HepG2 (cell line): ENCODE measurements around the gene PPP1R13L. TPM values are rescaled to one million over a fixed set of nuclear protein-coding genes. Genes with fewer than 3 reads are reported as not detected.
A peak's percentile ranks its signal among the peaks of the same experiment; 100 is the strongest.

Experiments
- AKAP8 ChIP-seq: sonication (generic); formaldehyde crosslinking; IDR thresholded peaks from 2 replicates; pipeline ENCODE4 v1.5.1; 2020; ENCODE audit warnings: mild to moderate bottlenecking, missing genetic modification reagents
- CREB1 ChIP-seq, 2 experiments: fragments of 450-650 bp in 1 of 2; IDR thresholded peaks; 2 replicates each; pipeline ENCODE4 v1.6.1; 2016 to 2017; ENCODE audit warnings: control low read depth in 1 of 2, mild to moderate bottlenecking in 1 of 2, missing compliant biosample characterization in 1 of 2, missing genetic modification characterization in 1 of 2
- EEA1 ChIP-seq: sonication (generic); formaldehyde crosslinking; IDR thresholded peaks from 2 replicates; pipeline ENCODE4 v1.5.1; 2020; ENCODE audit warnings: mild to moderate bottlenecking, missing genetic modification reagents, borderline replicate concordance
- ELF3 ChIP-seq: IDR thresholded peaks from 2 replicates; pipeline ENCODE4 v1.6.1; 2016; ENCODE audit warnings: missing genetic modification reagents, missing compliant biosample characterization
- FOXC1 ChIP-seq: sonication (generic); formaldehyde crosslinking; IDR thresholded peaks from 2 replicates; pipeline ENCODE4 v1.8.0; 2022; ENCODE audit warnings: mild to moderate bottlenecking, missing genetic modification reagents, borderline replicate concordance
- HDAC6 ChIP-seq: fragments of 200-600 bp; sonication (generic); IDR thresholded peaks from 2 replicates; pipeline ENCODE4 v1.7.0; 2017; ENCODE audit warnings: mild to moderate bottlenecking, antibody characterized with exemption, low read length, low read depth
- HOXA5 ChIP-seq: sonication (generic); formaldehyde crosslinking; IDR thresholded peaks from 2 replicates; pipeline ENCODE4 v1.4.0; 2020; ENCODE audit warnings: missing genetic modification reagents
- JARID2 ChIP-seq: sonication (generic); formaldehyde crosslinking; IDR thresholded peaks from 2 replicates; pipeline ENCODE4 v1.8.1; 2023; ENCODE audit warnings: missing genetic modification reagents, inconsistent platforms; ENCODE audit not compliant: insufficient replicate concordance
- KDM2A ChIP-seq: sonication (generic); formaldehyde crosslinking; IDR thresholded peaks from 2 replicates; pipeline ENCODE4 v1.4.0; 2020; ENCODE audit warnings: low read depth, missing genetic modification reagents, borderline replicate concordance
- MATR3 ChIP-seq: sonication (generic); formaldehyde crosslinking; IDR thresholded peaks from 2 replicates; pipeline ENCODE4 v1.4.0; 2020; ENCODE audit warnings: missing genetic modification reagents
- MIER3 ChIP-seq: IDR thresholded peaks from 2 replicates; pipeline ENCODE4 v1.6.1; 2016; ENCODE audit warnings: missing compliant biosample characterization, borderline replicate concordance
- NCOR1 ChIP-seq: fragments of 200-600 bp; sonication (generic); IDR thresholded peaks from 2 replicates; pipeline ENCODE4 v1.7.0; 2017; ENCODE audit warnings: antibody characterized with exemption, low read length, borderline replicate concordance
- RCOR2 ChIP-seq: IDR thresholded peaks from 2 replicates; pipeline ENCODE4 v1.6.1; 2016; ENCODE audit warnings: missing biosample characterization, missing genetic modification reagents
- SNAI1 ChIP-seq: sonication (generic); formaldehyde crosslinking; IDR thresholded peaks from 2 replicates; pipeline ENCODE4 v1.5.0; 2020; ENCODE audit warnings: mild to moderate bottlenecking, missing genetic modification reagents, borderline replicate concordance
- ZBTB7B ChIP-seq: sonication (generic); formaldehyde crosslinking; IDR thresholded peaks from 2 replicates; pipeline ENCODE4 v1.4.0; 2020; ENCODE audit warnings: missing genetic modification reagents
- ZFP82 ChIP-seq: sonication (generic); formaldehyde crosslinking; IDR thresholded peaks from 2 replicates; pipeline ENCODE4 v1.5.1; 2020; ENCODE audit warnings: mild to moderate bottlenecking, missing genetic modification reagents, borderline replicate concordance
- ZNF263 ChIP-seq: sonication (generic); formaldehyde crosslinking; IDR thresholded peaks from 2 replicates; pipeline ENCODE4 v1.4.0; 2020; ENCODE audit warnings: missing genetic modification reagents
- ZNF468 ChIP-seq: sonication (generic); formaldehyde crosslinking; IDR thresholded peaks from 2 replicates; pipeline ENCODE4 v1.8.0; 2022; ENCODE audit warnings: mild to moderate bottlenecking, moderate library complexity, missing genetic modification reagents
- ZNF772 ChIP-seq: sonication (generic); formaldehyde crosslinking; IDR thresholded peaks from 2 replicates; pipeline ENCODE4 v1.5.0; 2020; ENCODE audit warnings: mild to moderate bottlenecking, missing genetic modification reagents
- ZNF883 ChIP-seq: sonication (generic); formaldehyde crosslinking; IDR thresholded peaks from 2 replicates; pipeline ENCODE4 v1.5.1; 2020; ENCODE audit warnings: mild to moderate bottlenecking, missing genetic modification reagents; ENCODE audit errors: not compliant biosample characterization
- polyA plus RNA-seq, 8 experiments: library from polyadenylated mRNA; depleted of rRNA in 3 of 8; stranded (reverse) in 7 of 8; unstranded in 1 of 8; fragments of >200 nt; fragmentation: Illumina TruSeq in 4 of 8; extraction: Trizol in 4 of 8; gene quantifications; 2 replicates each; pipeline versions ENCODE4 v1.2.1 to v1.2.3, GENCODE V29; 2011 to 2016; ENCODE audit warnings: low read depth in 4 of 8, missing spikeins in 1 of 8, mixed read lengths in 1 of 8; ENCODE audit not compliant: insufficient read depth in 1 of 8
- total RNA-seq, 5 experiments: library from RNA; depleted of rRNA; stranded (reverse); fragments of >200 nt; fragmentation: Illumina TruSeq; extraction: Trizol; gene quantifications; 2 replicates each; pipeline ENCODE4 v1.2.3, GENCODE V29; 2016; ENCODE audit warnings: low read depth in 1 of 5
- TF ChIP-seq, protein P1 (sequence below): sonication (generic); formaldehyde crosslinking; IDR thresholded peaks from 2 replicates; pipeline ENCODE4 v1.8.1; 2023; ENCODE audit warnings: mild to moderate bottlenecking, missing genetic modification reagents
- TF ChIP-seq, protein P2 (sequence below): sonication (generic); formaldehyde crosslinking; IDR thresholded peaks from 2 replicates; pipeline ENCODE4 v1.9.0; 2022; ENCODE audit warnings: low read depth, missing genetic modification reagents
- TF ChIP-seq, protein P3 (sequence below): sonication (generic); formaldehyde crosslinking; IDR thresholded peaks from 2 replicates; pipeline ENCODE4 v1.4.0; 2020; ENCODE audit warnings: missing genetic modification reagents
- TF ChIP-seq, protein P4 (sequence below): sonication (generic); formaldehyde crosslinking; conservative IDR thresholded peaks from 2 replicates; pipeline ENCODE4 v1.4.0; 2020; ENCODE audit warnings: mild to moderate bottlenecking, missing genetic modification reagents, moderate library complexity

PPP1R13L gene
- total and polyA plus RNA-seq, 2 of the 13 experiments (the other 11 are each of a cell fraction or from before 2014, with no cell fraction given) = 1.3 to 6.6 TPM

DNA sequence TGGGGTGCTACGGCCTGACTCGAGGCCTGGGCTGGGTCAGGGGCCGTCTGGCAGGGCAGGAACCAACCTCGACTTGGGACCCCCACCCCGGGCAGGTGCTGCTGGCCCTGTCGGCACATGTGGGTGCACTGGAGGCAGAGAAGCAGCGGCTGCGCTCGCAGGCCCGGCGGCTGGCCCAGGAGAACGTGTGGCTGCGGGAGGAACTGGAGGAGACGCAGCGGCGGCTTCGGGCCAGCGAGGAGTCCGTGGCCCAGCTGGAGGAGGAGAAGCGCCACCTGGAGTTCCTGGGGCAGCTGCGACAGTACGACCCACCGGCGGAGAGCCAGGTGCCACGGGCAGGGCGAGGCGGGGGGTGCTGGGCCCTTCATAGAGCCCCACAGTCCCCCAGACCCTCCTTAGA, 58.4 kb downstream of the PPP1R13L start (continued):
- TF ChIP-seq, protein P1, sequence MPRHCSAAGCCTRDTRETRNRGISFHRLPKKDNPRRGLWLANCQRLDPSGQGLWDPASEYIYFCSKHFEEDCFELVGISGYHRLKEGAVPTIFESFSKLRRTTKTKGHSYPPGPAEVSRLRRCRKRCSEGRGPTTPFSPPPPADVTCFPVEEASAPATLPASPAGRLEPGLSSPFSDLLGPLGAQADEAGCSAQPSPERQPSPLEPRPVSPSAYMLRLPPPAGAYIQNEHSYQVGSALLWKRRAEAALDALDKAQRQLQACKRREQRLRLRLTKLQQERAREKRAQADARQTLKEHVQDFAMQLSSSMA (CRISPR knock-in tag) = no peak
- TF ChIP-seq ZNF263 (CRISPR knock-in tag) = no peak
- TF ChIP-seq, protein P2, sequence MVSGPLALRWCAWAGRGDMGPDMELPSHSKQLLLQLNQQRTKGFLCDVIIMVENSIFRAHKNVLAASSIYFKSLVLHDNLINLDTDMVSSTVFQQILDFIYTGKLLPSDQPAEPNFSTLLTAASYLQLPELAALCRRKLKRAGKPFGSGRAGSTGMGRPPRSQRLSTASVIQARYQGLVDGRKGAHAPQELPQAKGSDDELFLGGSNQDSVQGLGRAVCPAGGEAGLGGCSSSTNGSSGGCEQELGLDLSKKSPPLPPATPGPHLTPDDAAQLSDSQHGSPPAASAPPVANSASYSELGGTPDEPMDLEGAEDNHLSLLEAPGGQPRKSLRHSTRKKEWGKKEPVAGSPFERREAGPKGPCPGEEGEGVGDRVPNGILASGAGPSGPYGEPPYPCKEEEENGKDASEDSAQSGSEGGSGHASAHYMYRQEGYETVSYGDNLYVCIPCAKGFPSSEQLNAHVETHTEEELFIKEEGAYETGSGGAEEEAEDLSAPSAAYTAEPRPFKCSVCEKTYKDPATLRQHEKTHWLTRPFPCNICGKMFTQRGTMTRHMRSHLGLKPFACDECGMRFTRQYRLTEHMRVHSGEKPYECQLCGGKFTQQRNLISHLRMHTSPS (CRISPR knock-in tag) = no peak
- TF ChIP-seq ZFP82 (CRISPR knock-in tag) = no peak
- TF ChIP-seq ZNF772 (CRISPR knock-in tag) = no peak
- no peak for TF ChIP-seq RCOR2 (CRISPR knock-in tag)
- TF ChIP-seq, protein P3, sequence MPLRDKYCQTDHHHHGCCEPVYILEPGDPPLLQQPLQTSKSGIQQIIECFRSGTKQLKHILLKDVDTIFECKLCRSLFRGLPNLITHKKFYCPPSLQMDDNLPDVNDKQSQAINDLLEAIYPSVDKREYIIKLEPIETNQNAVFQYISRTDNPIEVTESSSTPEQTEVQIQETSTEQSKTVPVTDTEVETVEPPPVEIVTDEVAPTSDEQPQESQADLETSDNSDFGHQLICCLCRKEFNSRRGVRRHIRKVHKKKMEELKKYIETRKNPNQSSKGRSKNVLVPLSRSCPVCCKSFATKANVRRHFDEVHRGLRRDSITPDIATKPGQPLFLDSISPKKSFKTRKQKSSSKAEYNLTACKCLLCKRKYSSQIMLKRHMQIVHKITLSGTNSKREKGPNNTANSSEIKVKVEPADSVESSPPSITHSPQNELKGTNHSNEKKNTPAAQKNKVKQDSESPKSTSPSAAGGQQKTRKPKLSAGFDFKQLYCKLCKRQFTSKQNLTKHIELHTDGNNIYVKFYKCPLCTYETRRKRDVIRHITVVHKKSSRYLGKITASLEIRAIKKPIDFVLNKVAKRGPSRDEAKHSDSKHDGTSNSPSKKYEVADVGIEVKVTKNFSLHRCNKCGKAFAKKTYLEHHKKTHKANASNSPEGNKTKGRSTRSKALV (CRISPR knock-in tag) = no peak
- TF ChIP-seq, protein P4, sequence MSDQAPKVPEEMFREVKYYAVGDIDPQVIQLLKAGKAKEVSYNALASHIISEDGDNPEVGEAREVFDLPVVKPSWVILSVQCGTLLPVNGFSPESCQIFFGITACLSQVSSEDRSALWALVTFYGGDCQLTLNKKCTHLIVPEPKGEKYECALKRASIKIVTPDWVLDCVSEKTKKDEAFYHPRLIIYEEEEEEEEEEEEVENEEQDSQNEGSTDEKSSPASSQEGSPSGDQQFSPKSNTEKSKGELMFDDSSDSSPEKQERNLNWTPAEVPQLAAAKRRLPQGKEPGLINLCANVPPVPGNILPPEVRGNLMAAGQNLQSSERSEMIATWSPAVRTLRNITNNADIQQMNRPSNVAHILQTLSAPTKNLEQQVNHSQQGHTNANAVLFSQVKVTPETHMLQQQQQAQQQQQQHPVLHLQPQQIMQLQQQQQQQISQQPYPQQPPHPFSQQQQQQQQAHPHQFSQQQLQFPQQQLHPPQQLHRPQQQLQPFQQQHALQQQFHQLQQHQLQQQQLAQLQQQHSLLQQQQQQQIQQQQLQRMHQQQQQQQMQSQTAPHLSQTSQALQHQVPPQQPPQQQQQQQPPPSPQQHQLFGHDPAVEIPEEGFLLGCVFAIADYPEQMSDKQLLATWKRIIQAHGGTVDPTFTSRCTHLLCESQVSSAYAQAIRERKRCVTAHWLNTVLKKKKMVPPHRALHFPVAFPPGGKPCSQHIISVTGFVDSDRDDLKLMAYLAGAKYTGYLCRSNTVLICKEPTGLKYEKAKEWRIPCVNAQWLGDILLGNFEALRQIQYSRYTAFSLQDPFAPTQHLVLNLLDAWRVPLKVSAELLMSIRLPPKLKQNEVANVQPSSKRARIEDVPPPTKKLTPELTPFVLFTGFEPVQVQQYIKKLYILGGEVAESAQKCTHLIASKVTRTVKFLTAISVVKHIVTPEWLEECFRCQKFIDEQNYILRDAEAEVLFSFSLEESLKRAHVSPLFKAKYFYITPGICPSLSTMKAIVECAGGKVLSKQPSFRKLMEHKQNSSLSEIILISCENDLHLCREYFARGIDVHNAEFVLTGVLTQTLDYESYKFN = no peak
- TF ChIP-seq ELF3 (CRISPR knock-in tag) = no peak
- TF ChIP-seq KDM2A (CRISPR knock-in tag) = peak; percentile 76; the same call in 1 of the 2 replicates
- no peak for TF ChIP-seq SNAI1 (CRISPR knock-in tag)
- no peak for TF ChIP-seq ZBTB7B
- TF ChIP-seq ZNF468 (CRISPR knock-in tag) = no peak
- TF ChIP-seq MATR3 (CRISPR knock-in tag) = no peak
- TF ChIP-seq HDAC6 = no peak
- TF ChIP-seq MIER3 (CRISPR knock-in tag) = no peak
- no peak for TF ChIP-seq NCOR1
- no peak for TF ChIP-seq ZNF883 (CRISPR knock-in tag)
- TF ChIP-seq JARID2 = no peak
- no peak for TF ChIP-seq CREB1 (IDR thresholded peaks at IDR 0.05)
- TF ChIP-seq CREB1 (CRISPR knock-in tag; IDR thresholded peaks at IDR 0.05) = no peak
- TF ChIP-seq AKAP8 (CRISPR knock-in tag) = peak; percentile 61; the same call in 1 of the 2 replicates
- no peak for TF ChIP-seq HOXA5
- TF ChIP-seq EEA1 (CRISPR knock-in tag) = no peak
- peak; percentile 51; the same call in 1 of the 2 replicates for TF ChIP-seq FOXC1 (CRISPR knock-in tag)
